RPMI8226 (cell line): ENCODE data around the gene RAB4B.
"Not testable (repeated sequence)": the region's sequence is repeated elsewhere in the genome, so short reads cannot be mapped to it uniquely, and the experiment has no call there.

ENCODE experiments used
- DNase-seq: peaks from one replicate; pipeline ENCODE4 v3.0.0-alpha.2; 2015

The RAB4B gene

GRCh38 chr19:40804783-40805242 lies 26.8 kb downstream of the RAB4B start:
- DNase-seq: no peak

GRCh38 chr19:40805258-40805868 lies 27.3 kb downstream of the RAB4B start:
- DNase-seq: no peak

DNA sequence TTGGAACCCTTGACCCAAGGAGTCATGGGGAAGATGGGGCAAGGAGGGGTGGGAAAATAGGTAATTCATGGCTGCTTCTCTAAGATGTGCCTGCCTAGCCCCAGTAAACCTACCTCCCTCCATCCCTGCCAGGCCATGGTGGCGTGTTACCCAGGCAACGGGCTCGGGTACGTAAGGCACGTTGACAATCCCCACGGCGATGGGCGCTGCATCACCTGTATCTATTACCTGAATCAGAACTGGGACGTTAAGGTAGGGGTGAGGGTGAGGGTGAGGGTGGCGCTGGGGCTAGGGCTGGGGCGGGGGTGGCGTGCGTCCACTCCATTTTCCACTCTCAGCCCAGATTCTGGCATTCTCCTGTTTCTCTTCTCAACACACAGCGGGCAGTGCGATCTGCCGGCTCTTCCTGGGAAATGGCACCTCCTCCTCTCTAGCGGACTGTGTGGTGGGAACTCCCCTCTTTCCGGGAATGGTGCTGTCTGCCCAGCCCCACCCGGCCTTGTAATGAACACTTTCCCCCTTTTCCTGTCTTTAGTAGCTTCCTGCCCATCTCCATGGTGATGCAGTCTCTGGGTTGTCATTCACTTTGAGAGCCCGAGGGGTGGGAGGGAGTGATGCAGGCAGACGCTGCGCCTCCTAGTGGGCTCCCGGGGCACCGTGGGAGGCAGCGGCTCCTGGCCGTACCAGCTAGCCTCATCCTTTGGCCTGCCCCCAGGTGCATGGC lies 28.5 kb downstream of the RAB4B start:
- DNase-seq: no peak

- DNase-seq: peak; percentile 29
Measured at GRCh38 chr19:40807147-40808020, 29.3 kb downstream of the RAB4B start.

DNA sequence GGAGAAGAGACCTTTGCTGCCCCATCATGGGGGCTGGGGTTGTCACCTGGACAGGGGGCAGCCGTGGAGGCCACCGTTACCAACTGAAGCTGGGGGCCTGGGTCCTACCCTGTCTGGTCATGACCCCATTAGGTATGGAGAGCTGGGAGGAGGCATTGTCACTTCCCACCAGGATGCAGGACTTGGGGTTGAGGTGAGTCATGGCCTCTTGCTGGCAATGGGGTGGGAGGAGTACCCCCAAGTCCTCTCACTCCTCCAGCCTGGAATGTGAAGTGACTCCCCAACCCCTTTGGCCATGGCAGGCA lies 29.9 kb downstream of the RAB4B start:
- no peak for DNase-seq

GRCh38 chr19:40808497-40808896 lies 30.4 kb downstream of the RAB4B start:
- DNase-seq: no peak

GRCh38 chr19:40809358-40810086 lies 31.5 kb downstream of the RAB4B start:
- no peak for DNase-seq

DNA sequence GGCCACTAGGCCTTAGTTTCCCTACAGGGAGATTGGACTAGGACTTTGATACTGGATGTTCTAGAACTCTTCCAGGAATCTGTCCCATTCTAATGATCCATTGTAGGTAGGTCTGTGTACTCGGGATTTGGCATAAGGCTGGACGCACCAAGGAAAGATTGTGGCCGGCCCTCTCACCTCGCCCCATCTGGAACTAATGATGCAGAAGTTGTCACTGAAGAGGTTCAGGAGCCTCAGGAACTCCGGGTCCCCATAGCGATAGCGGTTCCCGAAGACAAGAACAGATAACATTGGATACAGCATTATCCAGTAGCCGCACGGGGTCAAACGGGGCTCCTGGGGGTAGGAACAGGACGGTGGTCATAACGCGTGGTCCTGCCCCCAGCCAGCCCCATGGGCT lies 32.1 kb downstream of the RAB4B start:
- no peak for DNase-seq

DNA sequence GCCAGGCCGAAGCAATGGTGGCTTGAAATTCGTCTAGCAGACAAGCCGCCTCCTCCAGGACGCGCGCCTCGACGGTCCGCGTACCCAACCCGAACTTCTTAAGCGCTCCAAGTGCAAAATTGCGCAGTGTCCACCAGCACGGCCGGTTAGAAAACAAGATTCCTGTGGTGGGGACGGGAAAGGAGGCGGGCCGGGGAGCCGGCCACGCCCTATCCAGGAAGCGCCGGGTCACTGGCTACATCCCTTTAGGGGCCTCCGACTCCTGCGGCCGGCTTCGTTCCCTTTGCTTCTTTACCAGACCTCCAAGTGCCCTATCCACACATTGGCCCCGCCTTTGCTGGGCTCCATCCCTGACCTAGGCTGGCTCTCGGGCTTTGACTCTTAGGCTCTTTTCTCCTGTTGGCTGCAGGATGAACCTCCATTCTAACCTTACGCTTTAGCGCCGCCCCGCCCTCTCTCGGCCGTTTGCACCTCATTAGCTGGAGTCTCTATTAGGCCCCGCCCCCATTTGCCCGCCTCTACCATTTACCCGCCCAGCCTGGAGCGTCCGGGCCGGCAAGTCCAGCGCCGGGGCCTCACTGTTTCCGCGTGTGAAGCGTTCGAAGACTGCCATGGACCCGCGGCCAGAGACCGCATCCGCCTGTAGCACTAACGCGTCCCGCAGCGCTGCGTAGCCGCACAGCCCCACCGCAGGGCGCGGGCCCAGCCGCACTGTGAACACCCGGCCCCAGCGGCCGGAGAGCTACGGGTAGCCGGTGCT lies 32.8 kb downstream of the RAB4B start:
- DNase-seq: peak; percentile 28

GRCh38 chr19:40811478-40812341 lies 33.7 kb downstream of the RAB4B start:
- DNase-seq: peak; percentile 45

GRCh38 chr19:40812571-40812970 lies 34.5 kb downstream of the RAB4B start:
- not testable (repeated sequence) for DNase-seq

DNA sequence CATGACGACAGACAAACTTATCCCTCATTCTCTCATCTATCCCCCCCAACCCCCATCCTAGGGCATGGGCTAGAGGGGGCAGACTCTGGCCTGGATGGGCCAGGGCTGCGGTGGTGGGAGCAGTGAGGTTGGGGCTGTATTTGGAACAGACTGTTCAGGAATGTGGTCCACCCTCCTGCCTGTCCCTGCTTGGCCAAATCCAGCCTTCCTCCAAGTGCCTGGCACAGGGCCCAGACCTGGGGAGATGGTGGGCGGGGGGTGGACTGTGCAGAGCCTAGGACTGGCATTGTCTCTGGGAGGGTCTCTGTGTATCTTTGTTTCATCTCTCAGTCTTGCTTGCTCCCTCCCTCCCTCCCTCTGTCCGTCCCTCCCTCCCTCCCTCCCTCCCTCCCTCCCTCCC lies 35.1 kb downstream of the RAB4B start:
- DNase-seq: no peak

GRCh38 chr19:40815223-40815622 lies 37.2 kb downstream of the RAB4B start:
- DNase-seq: no peak

DNA sequence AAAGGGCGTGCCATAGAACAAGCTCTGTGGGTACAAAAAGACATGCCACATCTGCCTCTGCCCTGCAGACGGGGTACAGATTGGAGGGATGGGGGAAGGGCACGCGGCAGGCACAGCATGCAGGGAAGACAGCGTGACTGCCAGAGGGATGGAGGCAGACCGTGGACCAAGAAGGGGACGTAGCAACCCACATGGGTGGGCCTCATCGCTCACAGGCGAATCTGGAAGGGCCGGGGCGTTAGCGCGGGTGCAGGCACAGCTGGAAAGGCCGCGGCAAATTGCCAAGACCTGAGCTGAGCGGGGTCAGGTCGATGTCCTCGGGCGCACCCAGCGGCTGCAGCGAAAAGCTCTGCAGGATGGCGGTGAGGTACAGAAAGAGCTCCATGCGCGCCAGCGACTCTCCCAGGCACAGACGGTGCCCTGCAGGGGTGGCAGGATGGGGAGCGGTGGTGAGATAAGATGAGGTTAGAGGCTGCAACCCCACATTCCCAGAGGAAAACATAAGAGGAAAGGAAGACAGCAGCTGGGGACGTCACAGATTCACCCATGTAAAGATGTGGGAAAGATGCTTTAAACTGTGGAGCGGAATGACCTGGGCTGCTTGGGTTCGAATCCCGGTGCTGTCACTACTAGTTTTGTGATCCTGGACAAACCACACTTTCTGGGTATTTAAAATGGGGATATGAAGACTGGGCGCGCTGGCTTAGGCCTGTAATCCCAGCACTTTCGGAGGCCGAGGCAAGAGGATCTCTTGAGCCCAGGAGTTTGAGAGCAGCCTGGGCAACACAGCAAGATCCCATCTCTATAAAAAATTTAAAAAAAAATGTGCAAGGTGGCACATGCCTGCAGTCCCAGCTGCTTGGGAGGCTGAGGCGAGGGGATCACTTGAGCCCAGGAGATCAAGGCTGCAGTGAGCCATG lies 40.7 kb downstream of the RAB4B start:
- DNase-seq: peak; percentile 73

DNA sequence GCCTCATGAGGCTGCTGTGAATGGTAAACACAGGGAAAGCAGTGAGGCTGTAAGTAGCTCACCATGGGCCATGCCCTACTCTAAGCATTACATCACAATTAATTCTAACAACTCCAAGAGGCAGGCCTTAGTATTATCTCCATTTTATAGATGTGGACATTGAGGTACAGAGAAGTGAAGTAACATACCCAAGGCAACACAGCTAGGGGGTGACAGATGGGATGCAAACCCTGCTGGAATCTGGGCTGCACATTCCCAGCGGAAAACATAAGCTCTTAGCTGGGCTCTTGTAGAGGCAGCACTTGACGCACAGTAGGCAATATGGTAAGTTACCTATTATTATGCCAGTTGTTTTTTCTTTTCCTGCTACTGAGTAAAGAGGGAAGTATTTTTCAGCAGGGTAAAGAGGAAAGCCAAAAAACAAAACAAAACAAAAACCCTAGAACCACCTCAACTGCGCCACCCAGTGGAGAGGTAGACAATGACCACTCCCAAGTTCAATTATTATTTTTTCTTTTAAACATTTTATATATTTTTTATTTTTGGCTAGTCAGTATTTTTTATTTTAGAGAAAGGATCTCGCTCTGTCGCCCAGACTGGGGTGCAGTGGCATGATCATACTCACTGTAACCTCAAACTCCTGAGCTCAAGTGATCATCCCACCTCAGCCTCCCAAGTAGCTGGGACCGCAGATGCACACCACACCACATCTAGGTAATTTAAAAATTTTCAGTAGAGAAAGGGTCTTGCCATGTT lies 41.6 kb downstream of the RAB4B start:
- DNase-seq: peak; percentile 31

GRCh38 chr19:40822161-40822560 lies 44.1 kb downstream of the RAB4B start:
- no peak for DNase-seq

- not testable (repeated sequence) for DNase-seq
Measured at GRCh38 chr19:40822704-40823553, 44.9 kb downstream of the RAB4B start.

DNA sequence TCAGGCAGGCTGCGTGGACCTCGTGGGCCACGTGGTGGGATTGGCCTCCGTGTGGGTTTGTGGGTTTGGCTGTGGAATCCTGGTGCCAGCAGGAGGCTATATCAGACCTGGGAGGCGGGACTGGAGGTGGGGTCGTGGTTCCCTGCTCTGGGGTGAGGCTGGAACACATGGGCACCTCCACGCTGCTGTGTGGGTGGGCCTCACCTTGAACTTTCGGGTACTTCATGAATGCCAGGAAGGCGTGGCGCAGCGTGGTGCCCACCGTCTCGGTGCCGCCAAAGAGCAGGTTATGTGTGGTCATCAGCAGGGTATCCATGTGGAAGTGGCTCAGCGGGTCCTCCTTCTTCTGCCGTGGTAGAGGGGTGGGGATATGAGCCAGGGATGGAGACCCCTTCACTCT lies 46.9 kb downstream of the RAB4B start:
- not testable (repeated sequence) for DNase-seq
